Activated naive CD8-positive, alpha-beta T cell treated with anti-CD3 and anti-CD28 coated beads, Interleukin-2, amount 50 U/mL, for 24 hours (primary cell): ENCODE data around the gene CBLB.

Source experiments
- ATAC-seq: fragments of 150-1000 bp; cut with Tn5 transposase; one replicate; pipeline ENCODE4 v1.10.0; 2021
- DNase-seq: peaks from one replicate; pipeline ENCODE4 v3.0.0; 2021
- H3K27ac Mint-ChIP-seq: one replicate; pipeline ENCODE4 v1.8.0; 2021; ENCODE audit warnings: mild to moderate bottlenecking, mixed read lengths
- H3K27me3 Mint-ChIP-seq: one replicate; pipeline ENCODE4 v1.8.0; 2021; ENCODE audit warnings: mixed read lengths
- H3K36me3 Mint-ChIP-seq: one replicate; pipeline ENCODE4 v1.8.0; 2021; ENCODE audit warnings: low read depth, mixed read lengths
- H3K4me1 Mint-ChIP-seq: one replicate; pipeline ENCODE4 v1.8.0; 2021; ENCODE audit warnings: mixed read lengths
- H3K4me3 Mint-ChIP-seq: one replicate; pipeline ENCODE4 v1.8.0; 2021; ENCODE audit warnings: mild to moderate bottlenecking, moderate library complexity, mixed read lengths
- H3K9me3 Mint-ChIP-seq: one replicate; pipeline ENCODE4 v1.8.0; 2021; ENCODE audit warnings: mixed read lengths

Gene CBLB

DNA sequence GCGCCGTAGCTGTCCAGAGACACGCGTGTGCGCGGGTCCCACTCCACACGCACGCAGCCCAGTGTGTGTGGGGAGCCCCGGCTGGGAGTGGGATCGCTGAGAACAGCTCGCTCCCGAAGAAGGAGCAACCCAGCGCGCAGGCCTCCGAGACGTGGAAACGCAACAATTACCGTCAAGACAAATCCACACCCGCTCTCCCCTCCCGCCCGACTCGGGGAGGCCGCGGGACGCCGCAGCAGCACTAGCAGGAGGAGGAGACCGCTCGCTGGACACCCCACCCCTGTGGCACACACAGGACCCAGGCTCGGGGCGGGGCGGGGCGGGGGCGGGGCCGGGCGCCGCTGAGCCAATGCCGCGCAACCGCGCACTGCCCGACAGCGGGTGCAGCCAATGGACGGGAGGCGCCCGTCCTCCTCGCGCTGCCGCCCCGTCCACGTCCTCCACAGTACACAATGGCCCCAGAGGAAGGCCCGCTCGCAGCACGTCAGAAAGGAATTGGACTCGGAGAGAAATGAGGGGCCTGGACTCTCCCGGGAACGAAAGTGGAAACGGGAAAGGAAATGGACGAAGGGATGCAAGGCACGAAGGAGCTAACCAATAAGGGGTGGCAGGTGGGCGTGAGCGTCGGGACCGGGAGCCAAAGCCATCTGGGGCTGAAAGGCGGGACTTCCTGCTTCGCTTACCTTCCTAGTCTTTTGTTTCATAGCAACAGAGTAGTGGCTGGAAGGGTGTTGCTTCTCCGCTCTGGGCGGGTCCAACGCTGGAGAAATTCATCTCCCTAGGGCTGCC is at the start of gene CBLB:
Gene CBLB, minus strand, starts transcription at position 271 of the 789 bp plus-strand sequence. CDS start 1,435 bp downstream, outside the sequence.
- H3K27me3 Mint-ChIP-seq, result no peaks in the 10 kb centered on the region
- peaks cover 39% of the 10 kb centered on the region for H3K4me1 Mint-ChIP-seq
- H3K9me3 Mint-ChIP-seq, result no peaks in the 10 kb centered on the region
- H3K27ac Mint-ChIP-seq, result peak within 1 kb of the TSS; percentile 98
- peak; percentile 80 for DNase-seq
- no peak within 1 kb of the TSS for H3K4me3 Mint-ChIP-seq
- ATAC-seq, result peak; percentile 91
- peaks cover 41% of the 10 kb centered on the region for H3K36me3 Mint-ChIP-seq

DNA sequence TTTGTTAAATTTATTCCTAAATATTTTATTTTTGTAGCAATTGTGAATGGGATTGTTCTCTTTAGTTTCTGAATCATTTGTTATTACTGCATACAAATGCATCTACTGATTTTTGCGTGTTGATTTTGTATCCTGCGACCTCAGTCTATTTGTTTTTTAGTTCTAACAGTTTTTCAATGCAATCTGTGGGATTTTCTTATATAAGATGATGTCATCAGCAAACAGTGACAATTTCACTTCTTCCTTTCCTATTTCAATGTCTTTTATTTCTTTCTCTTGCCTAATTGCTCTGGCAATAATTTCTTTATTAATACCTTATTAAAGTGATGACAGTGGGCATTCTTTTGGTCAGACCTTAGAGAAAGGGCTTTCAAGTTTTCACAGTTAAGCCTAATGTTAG is 48.0 kb upstream of the CBLB start:
- Mint-ChIP-seq H3K4me3 (no peak overlapping the region), H3K4me1 (peaks cover 3% of the 10 kb centered on the region), H3K9me3 (peaks cover 36% of the 10 kb centered on the region), H3K36me3 (peaks cover 2% of the 10 kb centered on the region), H3K27ac (no peak overlapping the region), H3K27me3 (no peaks in the 10 kb centered on the region)
- ATAC-seq, result no peak
- DNase-seq, result no peak

DNA sequence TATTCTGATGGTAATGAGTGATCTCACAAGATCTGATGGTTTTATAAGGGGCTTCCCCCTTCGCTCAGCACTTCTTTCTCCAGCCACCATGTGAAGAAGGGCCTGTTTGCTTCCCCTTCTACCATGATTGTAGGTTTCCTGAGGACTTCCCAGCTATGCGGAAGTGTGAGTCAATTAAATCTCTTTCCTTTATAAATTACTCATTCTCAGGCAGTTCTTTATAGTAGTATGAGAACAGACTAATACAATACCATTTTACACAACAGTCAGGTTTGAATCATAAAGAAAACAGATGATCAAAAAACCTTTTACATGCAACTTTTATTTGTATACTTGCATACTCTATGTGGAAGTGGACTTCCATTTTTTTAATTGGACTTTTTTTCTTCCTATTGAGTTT is 46.7 kb upstream of the CBLB start:
- H3K36me3 Mint-ChIP-seq, result peaks cover 2% of the 10 kb centered on the region
- H3K9me3 Mint-ChIP-seq, result peaks cover 32% of the 10 kb centered on the region
- H3K4me1 Mint-ChIP-seq, result peaks cover 3% of the 10 kb centered on the region
- no peak overlapping the region for H3K4me3 Mint-ChIP-seq
- H3K27ac Mint-ChIP-seq, result no peak overlapping the region
- ATAC-seq, result peak; percentile 20
- H3K27me3 Mint-ChIP-seq, result no peaks in the 10 kb centered on the region
- no peak for DNase-seq

DNA sequence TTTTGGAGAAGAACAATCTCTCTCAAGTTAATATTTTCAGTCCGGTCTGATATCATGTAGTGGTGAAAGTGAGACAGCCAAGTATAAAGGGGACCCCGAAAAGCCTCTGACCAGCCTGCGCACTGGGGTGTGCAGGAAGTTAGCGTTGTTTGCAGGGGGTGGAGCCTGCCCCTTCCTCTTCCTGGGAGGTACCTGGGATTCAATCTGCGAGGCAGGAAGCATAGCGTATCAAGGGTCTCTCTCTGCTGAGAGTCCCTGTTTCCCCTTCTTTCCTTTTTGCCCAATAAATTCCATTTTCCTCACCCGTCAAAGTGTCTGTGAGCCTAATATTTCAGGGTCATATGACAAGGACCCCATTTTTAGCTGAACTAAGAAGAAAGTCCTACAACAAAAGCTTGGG is 44.8 kb upstream of the CBLB start:
- ATAC-seq, result no peak
- H3K4me1 Mint-ChIP-seq, result no peaks in the 10 kb centered on the region

DNA sequence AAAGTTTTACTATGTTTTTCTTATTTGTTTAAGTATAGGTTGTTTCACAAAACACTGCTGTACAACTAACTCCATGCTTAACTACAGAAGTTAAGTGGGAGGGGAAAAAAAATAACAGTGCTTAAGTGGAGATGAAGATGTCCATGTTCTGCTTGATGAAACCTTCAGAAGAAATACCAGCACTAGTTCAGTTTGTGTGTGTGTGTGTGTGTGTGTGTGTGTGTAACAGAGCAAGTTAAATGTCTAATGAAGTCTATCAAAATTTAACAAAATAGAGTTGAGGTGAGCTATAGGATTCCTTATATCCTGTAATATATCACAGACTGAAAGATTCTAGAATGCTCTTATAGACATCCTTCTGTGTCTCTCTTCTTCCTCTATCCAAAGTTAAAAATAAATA is 44.1 kb upstream of the CBLB start:
- H3K4me1 Mint-ChIP-seq, result peaks cover 1% of the 10 kb centered on the region
- H3K27ac Mint-ChIP-seq, result no peak overlapping the region
- H3K4me3 Mint-ChIP-seq, result no peak overlapping the region
- H3K27me3 Mint-ChIP-seq, result no peaks in the 10 kb centered on the region
- ATAC-seq (no peak), DNase-seq (no peak)
- H3K9me3 Mint-ChIP-seq, result peaks cover 21% of the 10 kb centered on the region
- no peaks in the 10 kb centered on the region for H3K36me3 Mint-ChIP-seq

More for the DNA sequence above, 44.8 kb upstream of the CBLB start:
- H3K9me3 Mint-ChIP-seq, result peaks cover 21% of the 10 kb centered on the region
- no peak for DNase-seq
- H3K27ac Mint-ChIP-seq, result no peak overlapping the region
- H3K27me3 Mint-ChIP-seq, result no peaks in the 10 kb centered on the region
- no peak overlapping the region for H3K4me3 Mint-ChIP-seq
- no peaks in the 10 kb centered on the region for H3K36me3 Mint-ChIP-seq

DNA sequence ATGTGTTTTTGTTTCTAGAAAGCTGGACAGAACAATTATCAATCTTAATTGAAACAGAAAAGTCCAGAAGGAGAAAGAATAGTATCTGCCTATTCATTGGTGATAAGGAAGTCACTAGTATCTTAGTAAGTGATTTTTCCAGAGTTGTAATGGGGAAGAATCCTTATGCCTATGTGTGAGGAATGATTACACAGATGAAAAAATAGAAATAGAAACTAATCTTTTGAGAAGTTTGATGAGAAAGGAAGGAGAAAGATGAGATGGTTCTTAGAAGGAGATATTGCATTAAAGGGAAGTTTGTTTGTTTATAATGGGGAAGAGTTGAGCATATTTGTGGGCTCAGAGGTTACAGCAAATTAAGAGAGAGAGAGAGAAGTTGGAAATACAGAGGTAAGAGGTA is 42.7 kb upstream of the CBLB start:
- ATAC-seq, result no peak
- no peak overlapping the region for H3K4me3 Mint-ChIP-seq
- no peaks in the 10 kb centered on the region for H3K27me3 Mint-ChIP-seq
- peaks cover 12% of the 10 kb centered on the region for H3K4me1 Mint-ChIP-seq
- no peak overlapping the region for H3K27ac Mint-ChIP-seq
- H3K36me3 Mint-ChIP-seq, result no peaks in the 10 kb centered on the region
- H3K9me3 Mint-ChIP-seq, result peaks cover 20% of the 10 kb centered on the region
- DNase-seq, result no peak

DNA sequence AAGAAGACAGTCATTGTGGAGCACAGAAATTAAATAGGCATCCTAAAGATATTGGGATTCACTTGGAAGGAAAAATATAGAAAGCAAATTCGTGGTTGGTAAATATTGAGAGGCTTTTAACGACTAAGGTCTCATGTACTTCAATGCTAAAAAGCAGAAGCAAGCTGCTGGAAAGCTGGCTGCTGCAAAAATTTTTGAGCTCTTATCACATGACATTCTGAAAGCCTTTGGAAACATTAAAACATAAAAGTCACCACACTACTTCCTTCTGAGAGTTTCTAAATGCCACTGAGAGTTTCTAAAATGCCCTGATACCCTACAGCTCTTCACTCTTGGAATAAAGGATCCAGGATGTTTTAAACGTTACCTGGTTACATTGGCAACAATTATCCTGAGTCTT is 39.0 kb upstream of the CBLB start:
- Mint-ChIP-seq H3K4me3 (no peak overlapping the region), H3K27me3 (no peaks in the 10 kb centered on the region), H3K9me3 (peaks cover 11% of the 10 kb centered on the region), H3K4me1 (peaks cover 12% of the 10 kb centered on the region), H3K36me3 (no peaks in the 10 kb centered on the region), H3K27ac (no peak overlapping the region)
- ATAC-seq (peak; percentile 33), DNase-seq (no peak)

DNA sequence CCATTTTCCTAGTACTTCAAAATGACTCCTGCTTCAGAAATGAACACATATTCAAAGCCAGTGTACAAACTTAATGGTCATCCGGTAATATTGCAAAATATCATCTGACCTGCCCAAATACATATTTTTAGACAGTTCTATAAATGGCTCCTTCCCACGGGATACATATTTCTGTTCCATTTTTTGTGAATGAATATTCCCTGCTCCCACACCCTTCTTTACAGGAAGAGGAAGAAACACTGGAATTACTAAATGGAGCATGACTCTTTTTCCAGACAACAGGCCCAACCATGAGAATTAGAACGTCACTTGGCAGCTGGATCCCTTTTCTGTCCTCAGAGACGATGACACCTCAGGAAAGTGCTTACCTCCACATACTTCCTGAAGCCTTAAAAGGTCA is 38.0 kb upstream of the CBLB start:
- H3K36me3 Mint-ChIP-seq, result no peaks in the 10 kb centered on the region
- DNase-seq, result no peak
- ATAC-seq, result no peak
- H3K4me3 Mint-ChIP-seq, result no peak overlapping the region
- H3K27me3 Mint-ChIP-seq, result no peaks in the 10 kb centered on the region
- H3K9me3 Mint-ChIP-seq, result peaks cover 16% of the 10 kb centered on the region
- peaks cover 12% of the 10 kb centered on the region for H3K4me1 Mint-ChIP-seq
- H3K27ac Mint-ChIP-seq, result peak overlapping the region; percentile 12

DNA sequence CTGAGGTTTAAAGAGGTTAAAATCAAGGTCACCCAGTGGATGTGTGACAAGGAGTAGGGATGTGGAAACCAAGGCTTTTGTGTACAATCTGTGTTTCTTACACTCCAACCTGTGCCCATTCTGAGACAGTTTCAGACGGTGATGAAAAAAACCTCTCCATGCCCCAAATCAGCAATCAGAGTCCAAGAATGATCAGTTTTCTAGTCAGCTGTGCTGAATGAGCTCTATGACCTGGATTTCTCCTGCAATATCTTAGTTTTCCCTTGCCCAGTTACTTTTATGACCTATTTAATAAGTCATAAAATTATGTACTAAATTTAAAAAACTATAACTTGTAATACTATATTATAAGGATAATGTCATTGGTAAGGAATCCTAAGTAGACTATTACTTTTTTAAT is 37.5 kb upstream of the CBLB start:
- no peak overlapping the region for H3K27ac Mint-ChIP-seq
- H3K36me3 Mint-ChIP-seq, result no peaks in the 10 kb centered on the region
- peaks cover 16% of the 10 kb centered on the region for H3K9me3 Mint-ChIP-seq
- no peaks in the 10 kb centered on the region for H3K27me3 Mint-ChIP-seq
- DNase-seq, result no peak
- peaks cover 12% of the 10 kb centered on the region for H3K4me1 Mint-ChIP-seq
- ATAC-seq, result no peak
- no peak overlapping the region for H3K4me3 Mint-ChIP-seq

DNA sequence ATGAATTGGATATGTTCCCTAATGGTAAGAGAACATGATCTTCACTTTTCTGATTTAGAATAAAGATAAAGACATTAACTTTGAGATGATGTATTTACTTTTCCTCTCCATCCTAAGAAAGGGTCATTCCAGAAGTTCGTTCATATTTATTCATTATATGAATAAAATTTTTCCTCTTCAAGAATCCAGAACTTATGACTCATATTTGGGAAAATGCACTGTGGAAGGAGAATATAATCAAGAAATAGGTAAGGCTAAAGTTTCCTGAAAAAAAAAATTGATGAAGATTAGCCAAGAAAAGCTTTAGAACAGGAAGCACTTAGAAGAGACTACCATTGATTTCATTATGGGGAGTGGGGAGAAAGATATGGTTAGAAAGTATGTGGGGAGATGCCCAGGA is 36.5 kb upstream of the CBLB start:
- DNase-seq (no peak), ATAC-seq (no peak)
- H3K4me3 Mint-ChIP-seq, result no peak overlapping the region
- no peaks in the 10 kb centered on the region for H3K27me3 Mint-ChIP-seq
- H3K4me1 Mint-ChIP-seq, result peaks cover 12% of the 10 kb centered on the region
- H3K27ac Mint-ChIP-seq, result no peak overlapping the region
- no peaks in the 10 kb centered on the region for H3K36me3 Mint-ChIP-seq
- H3K9me3 Mint-ChIP-seq, result peaks cover 16% of the 10 kb centered on the region

DNA sequence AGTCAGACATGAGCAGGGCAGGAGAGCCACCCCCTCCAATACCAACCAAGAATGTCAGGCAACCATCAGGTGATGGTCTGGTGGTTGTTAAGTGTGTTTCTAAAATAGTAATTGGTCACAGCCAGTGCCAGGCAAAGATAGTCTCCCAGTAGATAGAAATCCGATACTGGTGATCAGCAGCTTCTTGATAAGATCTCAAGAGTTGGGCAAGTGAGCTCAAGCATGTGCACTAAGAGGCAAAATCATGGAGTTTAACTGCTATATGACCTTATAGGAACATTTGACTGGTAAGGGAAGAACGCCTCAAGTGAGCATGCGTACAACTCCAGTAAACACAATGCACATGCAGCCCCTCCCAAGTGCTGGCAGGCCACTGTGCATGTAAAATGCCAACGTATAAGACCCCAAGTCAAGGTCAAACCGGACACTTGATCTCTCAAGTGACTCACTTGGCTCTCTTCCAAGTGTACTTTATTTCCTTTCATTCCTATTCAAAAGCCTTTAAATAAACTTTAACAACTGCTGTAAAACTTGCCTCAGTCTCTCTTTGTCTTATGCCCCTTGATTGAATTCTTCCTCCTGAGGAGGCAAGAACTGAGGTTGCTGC is 36.0 kb upstream of the CBLB start:
- ATAC-seq (no peak), DNase-seq (no peak)
- no peaks in the 10 kb centered on the region for H3K27me3 Mint-ChIP-seq
- peaks cover 16% of the 10 kb centered on the region for H3K9me3 Mint-ChIP-seq
- no peak overlapping the region for H3K27ac Mint-ChIP-seq
- H3K36me3 Mint-ChIP-seq, result no peaks in the 10 kb centered on the region
- H3K4me1 Mint-ChIP-seq, result peaks cover 12% of the 10 kb centered on the region
- no peak overlapping the region for H3K4me3 Mint-ChIP-seq

DNA sequence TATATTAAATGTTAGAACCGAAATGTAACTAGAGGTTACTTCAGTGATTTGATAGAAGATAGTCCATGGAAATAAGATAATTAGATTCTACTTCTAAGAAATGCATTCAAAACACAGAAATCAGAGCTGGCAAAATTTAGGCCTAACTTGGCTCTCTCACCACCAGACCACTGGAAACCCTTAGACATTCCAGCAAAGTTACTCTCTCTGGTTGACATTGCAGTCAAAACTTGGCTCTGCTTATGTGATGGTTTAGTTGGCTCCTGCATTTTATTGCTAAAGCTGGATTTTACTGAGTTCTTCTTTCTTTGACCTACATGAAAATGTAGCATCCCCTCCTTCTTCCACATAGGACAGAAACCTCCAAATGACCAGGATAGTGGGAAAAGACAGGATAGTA is 35.4 kb upstream of the CBLB start:
- Mint-ChIP-seq H3K27ac (no peak overlapping the region), H3K36me3 (no peaks in the 10 kb centered on the region), H3K27me3 (no peaks in the 10 kb centered on the region), H3K9me3 (peaks cover 12% of the 10 kb centered on the region), H3K4me3 (no peak overlapping the region), H3K4me1 (peaks cover 12% of the 10 kb centered on the region)
- ATAC-seq, result no peak
- no peak for DNase-seq

DNA sequence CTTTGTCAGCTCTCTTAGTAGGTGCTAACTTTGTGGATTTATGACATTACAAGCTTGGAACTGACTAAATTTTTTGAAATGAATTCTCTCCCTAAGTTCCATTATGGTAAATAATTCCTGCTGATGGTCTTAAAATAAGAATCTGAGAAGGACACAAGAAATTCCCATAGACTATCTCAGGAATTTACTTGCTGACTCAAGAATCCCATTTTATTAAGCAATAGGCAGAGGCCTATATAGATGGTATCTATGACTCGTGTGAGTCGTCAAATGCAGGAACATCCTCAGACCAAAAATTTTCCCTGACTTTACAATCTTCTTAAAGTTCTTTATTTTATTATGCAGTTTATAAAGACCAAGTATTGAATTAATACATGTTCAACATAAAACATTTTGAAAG is 30.7 kb upstream of the CBLB start:
- no peaks in the 10 kb centered on the region for H3K4me1 Mint-ChIP-seq
- DNase-seq (no peak), ATAC-seq (no peak)
- peaks cover 11% of the 10 kb centered on the region for H3K9me3 Mint-ChIP-seq
- no peak overlapping the region for H3K27ac Mint-ChIP-seq
- H3K4me3 Mint-ChIP-seq, result no peak overlapping the region
- no peaks in the 10 kb centered on the region for H3K27me3 Mint-ChIP-seq
- H3K36me3 Mint-ChIP-seq, result no peaks in the 10 kb centered on the region

DNA sequence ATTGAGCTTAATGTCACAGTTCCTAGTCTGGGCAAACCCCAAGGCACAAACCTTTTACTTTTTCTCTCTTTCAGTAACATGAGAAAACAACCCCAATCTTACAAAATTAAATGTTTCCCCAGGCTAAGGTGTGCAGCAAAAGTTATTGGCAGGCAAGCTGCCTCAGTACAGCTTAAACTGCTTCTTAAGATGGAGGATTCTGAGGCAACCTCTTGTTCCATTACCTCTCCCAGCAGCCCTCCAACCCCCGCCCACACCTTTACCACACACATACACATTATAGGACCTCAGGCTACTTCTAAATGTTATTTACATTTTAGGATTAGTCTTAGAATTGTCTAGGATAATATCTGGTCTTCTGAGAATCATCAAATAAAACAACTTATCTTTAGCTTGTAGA is 22.3 kb upstream of the CBLB start:
- no peaks in the 10 kb centered on the region for H3K27me3 Mint-ChIP-seq
- peak overlapping the region; percentile 73 for H3K27ac Mint-ChIP-seq
- peak overlapping the region; percentile 36 for H3K4me3 Mint-ChIP-seq
- ATAC-seq, result peak; percentile 61
- peaks cover 14% of the 10 kb centered on the region for H3K4me1 Mint-ChIP-seq
- no peak for DNase-seq
- no peaks in the 10 kb centered on the region for H3K9me3 Mint-ChIP-seq
- no peaks in the 10 kb centered on the region for H3K36me3 Mint-ChIP-seq
